Fibroblast of peridontal ligament (primary cell): ENCODE measurements around the gene SEMA6A.

Source experiments
- DNase-seq: peaks from one replicate; pipeline ENCODE4 v3.0.0-alpha.2; 2010; ENCODE audit errors: extremely low read depth

The SEMA6A gene

DNA sequence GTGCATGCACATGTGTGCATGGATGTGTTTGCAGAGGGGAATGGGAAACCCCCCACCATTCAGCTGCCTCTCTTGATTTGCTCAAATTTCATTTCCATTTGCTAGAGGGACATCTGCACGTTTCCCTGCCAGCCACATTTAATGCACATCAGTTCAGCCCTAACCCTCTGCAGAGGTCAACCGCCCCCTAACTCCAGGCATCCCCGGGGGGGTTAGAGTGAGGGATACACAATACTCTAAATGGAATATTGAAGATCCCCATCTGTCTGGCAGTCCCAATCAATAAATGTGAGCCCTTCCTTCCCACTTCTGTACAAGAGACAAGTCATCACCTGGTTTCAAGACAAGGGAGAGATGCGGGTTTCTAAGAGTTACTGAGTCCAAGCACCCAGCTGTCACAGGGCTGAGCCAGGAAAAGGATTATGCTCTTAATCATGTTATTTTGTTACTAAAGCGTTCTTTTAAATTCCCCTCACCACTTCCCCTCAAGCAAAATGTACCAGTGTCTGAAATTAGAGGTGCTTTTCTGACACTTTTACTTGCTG, 134.1 kb downstream of the SEMA6A start:
- DNase-seq, result no peak

DNA sequence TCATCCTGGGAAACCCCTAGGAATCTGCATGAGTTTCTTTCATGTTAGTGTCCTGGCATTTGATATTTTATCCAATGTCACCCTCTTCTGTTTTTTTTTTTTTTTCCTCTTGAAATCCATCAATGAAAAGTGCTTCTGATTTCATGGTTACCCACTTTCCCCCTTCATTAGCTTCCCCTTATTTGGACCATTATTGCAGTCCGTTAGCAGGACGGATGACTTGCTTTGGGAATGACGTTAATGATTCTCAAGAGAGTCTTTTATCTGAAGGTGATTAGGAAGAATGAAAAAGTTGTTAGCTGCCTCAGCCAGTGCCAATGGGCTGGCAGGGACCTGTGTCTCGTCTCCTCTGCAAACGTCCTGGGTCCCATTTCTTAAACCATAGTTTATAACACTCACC, 134.7 kb downstream of the SEMA6A start:
- DNase-seq, result no peak

DNA sequence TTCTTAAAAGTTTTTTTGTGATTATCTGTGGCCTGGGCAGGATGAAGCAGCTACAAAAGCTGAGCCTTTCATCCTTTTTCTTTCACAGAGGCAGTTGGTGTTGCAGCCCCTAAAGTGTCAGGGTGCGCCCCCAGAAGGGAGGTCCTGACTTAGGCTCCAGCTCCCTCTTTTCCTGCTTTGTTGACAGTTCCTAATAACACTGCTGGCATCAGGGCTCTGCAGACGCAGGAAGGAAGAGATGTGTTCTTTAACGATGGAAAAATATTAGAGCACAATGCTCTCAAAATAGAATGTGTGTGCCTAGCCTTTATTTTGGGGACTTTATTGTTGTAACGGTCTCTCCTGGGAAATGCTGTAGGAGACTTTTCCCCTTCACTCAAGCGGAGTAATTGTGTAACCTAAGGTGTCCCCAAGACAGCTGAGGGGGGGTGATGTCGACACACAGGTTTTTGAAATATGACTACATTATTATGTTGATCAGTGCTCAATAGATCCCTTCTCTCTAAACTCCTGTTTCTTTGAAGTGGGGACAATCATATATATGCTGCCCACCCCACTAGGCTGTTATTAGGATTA, 135.6 kb downstream of the SEMA6A start:
- DNase-seq, result no peak

DNA sequence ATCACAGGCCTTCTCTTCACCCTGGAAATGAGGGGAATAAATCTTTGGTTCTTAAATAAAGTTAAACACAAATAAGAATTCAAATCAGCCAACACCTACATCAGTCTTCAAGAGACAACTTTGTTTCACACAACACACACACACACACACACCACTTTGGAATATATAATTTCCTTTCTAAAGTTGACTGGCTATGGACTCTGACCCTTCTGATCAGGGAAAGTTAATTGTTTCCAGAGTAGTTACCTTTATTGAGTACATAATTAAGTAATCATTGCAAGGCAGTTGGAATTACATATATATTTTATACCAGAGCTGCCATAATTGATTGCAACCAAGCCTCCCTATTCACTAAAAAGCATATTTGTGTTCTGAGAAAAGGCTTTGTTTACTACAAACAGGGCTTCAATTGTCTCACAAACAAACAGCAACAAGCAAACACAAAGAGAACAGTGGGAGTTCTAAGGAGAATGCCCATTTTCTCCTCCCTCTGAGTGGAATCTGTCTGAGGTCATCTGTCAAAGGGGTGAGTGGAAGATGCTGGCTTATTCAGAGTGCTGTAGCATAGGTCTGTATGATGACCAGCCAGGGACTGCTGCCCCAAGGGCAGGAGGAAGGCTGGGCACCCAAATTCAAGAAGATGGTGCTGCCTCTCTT, 136.6 kb downstream of the SEMA6A start:
- no peak for DNase-seq

- no peak for DNase-seq
These were observed 137.3 kb downstream of the SEMA6A start for GRCh38 chr5:116437351-116437705.

DNA sequence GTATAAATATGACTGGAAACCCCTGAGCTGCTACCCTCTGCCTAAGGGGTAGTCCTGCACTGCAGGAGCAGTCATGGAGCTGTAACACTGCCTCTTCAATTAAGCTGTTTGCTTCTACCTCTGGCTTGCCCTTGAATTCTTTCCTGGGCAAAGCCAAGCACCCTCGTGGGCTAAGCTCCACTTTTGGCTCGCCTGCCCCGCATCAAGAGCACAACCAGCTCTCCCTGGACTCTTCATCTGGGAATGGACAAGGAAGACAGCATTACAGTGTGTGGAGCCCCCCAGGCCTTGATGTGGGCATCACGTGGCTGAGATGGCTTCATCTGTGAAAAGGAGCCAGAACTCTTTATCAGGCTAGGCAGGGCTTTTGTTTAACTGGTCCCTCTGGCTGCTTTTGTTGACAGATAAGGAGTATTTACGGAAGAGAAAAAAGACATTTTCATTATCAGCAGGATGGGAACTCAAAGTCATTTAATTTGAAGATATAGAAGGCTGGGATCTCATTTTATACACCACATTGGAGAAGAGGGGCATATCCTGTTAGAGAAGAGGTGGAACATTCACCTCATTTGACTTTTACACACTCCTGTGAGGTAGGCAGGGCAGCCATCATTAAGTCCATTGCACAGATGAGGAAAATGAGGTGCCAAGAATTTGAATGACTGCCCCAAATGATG, 137.8 kb downstream of the SEMA6A start:
- DNase-seq, result no peak

DNA sequence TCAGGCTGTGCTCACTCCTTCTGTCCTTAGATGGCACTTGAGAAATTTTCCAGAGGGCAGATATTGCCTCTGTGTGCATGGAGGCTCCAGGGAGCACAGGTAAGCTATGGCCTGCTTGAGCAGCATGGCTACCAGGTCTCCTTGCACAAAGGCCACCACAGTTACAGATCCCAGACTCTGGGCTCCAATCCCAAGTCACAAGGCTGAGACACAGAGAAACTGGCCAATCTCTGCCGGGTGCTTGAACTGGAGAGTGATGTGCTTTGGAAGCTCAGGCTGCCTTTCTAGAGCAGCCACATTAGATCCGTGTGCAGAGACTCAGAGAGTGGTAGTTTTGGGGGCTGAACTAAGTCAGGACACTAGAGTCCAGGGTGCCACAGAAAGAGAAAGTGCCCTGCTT, 145.7 kb downstream of the SEMA6A start:
- no peak for DNase-seq

DNA sequence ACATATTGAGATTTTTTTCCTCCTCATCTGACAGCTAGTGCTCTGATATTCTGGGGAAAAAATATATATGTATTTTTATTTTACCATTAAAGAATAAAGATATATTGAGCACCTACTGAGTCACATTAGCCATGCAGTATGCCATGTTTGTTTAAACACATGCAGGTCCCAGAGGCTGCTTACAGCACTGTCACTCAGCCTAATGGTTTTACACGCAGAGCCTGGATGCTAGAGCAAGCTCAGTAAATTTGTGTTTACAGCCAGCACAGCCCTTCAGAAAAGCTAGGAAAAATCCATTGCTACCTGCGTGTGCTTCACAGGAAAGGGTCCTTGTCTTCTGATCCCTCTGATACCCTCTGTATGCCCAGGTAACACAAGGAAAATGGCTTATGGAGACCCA, 146.2 kb downstream of the SEMA6A start:
- no peak for DNase-seq

DNA sequence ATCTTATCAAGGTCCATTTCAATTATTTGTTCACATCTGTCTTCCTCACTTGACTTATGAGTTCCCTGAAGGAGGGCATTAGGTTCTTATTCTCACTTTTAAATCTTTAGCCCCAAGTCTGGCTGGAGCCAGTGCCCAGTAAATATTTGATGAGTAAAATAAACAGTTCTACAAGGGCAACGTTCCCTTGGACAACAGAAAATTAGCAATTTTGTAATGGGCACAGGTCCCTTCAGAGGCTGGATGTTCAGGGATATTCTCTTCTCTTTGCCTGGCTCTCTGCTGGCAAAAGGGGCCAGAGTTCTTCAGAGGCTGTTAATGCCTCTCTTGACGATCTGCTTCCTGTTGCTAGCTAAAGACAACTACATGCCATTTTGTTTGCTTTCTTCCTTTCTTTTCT, 149.7 kb downstream of the SEMA6A start:
- DNase-seq, result no peak

DNA sequence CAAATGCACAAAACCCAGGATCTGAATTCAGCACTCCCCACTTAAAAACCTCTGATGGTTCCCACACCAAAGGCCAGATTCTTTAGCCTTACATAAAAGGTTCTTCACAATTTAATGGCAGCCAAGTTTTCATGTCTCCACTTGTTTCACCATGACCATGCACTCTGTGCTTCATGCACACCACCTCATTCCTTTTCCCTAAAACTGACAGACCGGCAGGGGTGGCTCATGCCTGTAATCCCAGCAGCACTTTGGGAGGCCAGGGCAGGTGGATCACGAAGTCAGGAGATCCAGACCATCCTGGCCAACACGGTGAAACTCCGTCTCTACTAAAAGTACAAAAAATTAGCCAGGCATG, 150.4 kb downstream of the SEMA6A start:
- no peak for DNase-seq

DNA sequence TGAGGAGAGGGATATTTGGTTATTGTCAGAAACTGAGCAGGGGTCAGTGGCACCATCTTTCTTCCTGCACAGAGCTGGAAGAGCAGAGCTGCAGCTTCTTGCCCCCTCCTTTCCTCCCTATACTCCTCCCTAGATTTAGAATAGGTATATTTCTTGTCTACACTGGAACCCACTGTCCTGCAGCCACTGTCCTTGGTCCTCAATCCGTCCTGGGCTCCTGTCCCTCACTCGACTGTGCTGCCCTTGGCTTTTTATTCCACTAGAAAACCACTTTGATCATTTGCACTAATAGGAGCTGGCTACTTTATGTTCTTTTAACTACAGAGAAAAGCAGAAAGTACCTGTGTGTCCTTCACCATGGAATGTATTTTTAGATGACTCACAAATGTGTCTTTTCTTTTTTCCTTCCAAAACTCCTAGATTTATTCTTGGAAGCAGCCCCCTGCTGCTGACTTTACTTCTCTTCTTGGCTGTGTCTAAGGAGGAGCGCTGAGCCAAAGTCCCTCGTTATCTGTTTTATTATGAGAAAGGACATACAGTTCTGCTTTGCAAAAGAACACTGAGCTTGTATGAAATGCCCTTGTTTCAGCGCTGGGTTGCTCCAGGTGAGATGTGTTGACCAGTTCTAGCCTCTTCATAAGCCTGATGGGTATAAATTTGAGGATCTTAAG, 150.9 kb downstream of the SEMA6A start:
- DNase-seq, result no peak

DNA sequence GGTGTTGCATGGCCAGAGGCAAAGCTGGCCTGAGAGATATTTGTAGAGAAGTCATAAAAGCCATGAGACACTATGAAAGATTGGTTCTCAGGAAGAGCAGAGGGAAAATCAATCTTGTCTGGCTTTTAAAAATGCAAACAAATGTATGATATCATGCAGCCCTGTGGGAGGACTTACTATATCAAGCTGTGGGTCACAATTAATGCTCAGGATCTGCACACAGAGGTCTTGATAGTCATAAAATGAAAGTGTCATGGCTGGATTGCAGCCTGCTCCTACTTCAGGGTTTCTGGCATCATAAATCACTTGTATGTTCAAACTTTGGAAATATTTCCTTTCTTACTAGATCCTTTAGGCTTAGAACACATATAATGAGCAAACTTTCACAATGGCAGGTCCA, 151.5 kb downstream of the SEMA6A start:
- no peak for DNase-seq

- DNase-seq, result no peak
These were observed 153.5 kb downstream of the SEMA6A start for GRCh38 chr5:116421080-116421629.

DNA sequence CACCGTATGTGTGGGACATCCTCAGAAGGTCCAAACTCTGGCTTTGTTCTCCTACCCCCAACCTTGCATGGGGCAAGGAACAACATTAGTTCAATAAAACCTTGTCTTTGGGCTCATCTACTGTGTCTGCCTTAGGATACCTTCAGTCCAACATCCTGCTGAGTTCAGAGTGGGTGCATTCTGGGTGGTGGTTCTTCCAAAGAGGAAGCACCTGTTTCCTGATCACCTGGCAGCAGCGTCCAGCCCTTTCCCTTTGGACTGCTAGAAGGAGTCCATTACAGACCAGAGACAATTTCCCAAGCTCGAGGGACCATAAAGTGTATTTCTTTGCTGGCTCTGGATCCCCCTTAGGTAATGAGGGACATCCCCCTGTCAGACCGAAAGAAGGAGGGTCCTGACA, 154.1 kb downstream of the SEMA6A start:
- no peak for DNase-seq

DNA sequence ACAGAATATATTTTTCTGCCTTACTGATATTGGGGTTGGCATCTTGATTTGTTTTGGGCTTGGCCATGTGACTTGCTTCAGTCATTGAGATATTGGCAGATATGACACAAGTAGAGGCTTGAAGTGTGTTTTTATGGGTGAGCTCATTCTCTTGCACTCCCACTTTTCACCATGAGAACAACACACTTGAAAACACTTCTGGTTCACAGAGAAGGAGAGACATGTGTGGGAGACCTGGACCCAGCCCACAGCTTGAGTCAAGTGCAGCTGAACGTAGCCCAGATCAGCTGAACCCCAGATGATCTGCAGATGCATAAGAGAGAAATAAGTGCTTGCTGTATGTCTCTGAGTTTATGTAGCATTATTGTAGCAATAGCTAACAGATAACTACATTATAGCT, 155.4 kb downstream of the SEMA6A start:
- DNase-seq, result no peak

DNA sequence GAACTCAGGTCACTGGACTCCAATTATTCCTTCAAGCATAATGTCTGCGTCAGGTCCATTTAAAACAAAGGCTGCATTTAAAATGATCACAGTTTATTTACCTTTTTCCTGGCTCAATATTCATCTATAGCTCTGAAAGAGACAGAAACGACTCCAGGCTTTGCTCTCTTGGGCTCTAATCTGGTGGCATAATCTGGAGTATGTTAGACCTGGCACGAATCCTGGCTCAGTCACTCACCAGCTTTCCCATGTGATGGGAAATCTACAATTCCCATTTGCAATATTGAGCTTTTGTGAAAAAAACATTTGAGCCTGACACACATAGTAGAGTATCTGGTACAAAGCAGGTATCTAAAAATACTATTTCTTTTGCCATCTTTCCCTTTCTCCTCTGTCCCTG, 155.8 kb downstream of the SEMA6A start:
- DNase-seq, result no peak

GRCh38 chr5:116418016-116418415, 156.6 kb downstream of the SEMA6A start:
- no peak for DNase-seq

GRCh38 chr5:116415989-116416388, 158.6 kb downstream of the SEMA6A start:
- no peak for DNase-seq

DNA sequence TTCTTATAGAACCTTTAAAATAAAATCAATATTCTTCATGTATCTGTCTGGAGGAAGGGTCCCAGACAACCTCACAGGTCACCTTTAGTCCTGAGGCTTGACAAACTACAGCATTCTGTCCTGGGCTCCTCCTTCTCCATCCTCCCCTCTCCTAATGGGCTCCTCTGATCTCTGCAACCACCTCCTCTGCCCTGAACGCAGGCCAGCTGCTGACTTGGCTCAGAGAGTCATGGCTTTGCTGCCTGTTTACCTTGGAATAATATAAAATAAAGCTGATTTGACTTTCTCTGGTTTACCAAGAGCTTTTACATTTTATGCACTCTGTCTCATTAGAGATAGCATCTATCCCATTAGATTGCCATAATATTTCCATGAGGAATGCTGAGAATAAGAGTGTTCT, 159.4 kb downstream of the SEMA6A start:
- no peak for DNase-seq

DNA sequence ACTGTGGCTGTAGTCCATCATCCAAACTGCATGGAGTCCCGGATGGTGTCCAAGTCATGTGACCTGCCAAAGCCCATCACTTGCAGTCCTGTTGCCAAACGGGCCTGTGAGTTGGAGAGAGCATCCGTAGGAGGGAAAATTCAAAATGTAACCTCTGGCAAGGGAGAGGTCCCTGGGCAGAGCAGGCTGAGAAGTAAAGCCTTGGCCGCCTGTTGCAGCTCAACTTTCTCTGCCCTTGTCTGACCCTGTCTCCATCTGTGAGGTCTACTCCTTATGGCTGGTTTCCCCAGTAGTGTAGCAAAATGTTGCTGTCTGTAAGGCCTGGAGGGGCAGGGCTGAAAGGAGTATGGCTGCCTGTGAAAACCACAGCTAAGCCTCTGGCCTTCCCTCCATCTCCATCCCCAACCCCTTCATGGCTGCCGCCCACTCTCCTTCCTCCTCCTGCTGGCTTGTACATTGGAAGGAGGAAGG, 163.5 kb downstream of the SEMA6A start:
- DNase-seq, result no peak

GRCh38 chr5:116410336-116410890, 164.2 kb downstream of the SEMA6A start:
- DNase-seq, result no peak
